CD4-positive, alpha-beta T cell treated with Interleukin-4 for 1 hour (primary cell): Measurements from ENCODE around the gene TXNRD2.
A peak's percentile ranks its signal among the peaks of the same experiment; 100 is the strongest.

ENCODE experiments used
- DNase-seq, 2 donors: peaks; one replicate each; pipeline ENCODE4 v3.0.0-alpha.2; 2020 to 2022

The TXNRD2 gene

DNA sequence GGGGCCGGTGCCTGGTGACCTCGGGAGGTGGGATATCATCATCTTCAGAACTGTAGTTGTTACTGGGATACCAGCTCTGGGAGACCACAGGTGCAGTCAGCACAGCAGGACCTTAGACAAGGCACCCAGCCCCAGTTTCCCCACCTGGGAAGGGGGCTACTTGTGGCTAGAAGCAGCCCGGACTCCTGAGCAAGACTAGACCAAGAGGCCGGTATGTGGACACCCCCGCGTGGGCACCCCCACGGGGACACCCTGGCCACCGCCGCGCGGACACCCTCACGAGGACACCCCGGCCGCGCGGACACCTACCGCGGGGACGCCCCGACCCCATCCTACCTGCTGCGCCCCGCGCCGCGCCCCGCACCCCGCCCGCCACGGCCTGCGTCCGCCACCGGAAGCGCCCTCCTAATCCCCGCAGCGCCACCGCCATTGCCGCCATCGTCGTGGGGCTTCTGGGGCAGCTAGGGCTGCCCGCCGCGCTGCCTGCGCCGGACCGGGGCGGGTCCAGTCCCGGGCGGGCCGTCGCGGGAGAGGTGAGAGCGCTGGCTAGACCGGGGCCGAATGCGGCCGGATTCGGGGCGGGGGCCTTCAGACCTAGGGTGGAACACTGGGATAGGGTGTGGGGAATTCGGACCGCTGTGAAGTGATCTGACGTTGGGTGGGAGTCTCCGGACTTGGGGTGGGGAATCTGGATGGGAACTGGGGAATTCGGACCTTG, at the start of gene TXNRD2, which contains the start of gene COMT:
TXNRD2 (minus strand) TSS at position 454 of the 718 bp plus-strand sequence; CDS start at position 439, 15 bp downstream.
COMT (plus strand) TSS at position 408 of the 718 bp plus-strand sequence. CDS start 20,755 bp downstream, outside the sequence.
- peak; percentile 64 to 70 for DNase-seq

DNA sequence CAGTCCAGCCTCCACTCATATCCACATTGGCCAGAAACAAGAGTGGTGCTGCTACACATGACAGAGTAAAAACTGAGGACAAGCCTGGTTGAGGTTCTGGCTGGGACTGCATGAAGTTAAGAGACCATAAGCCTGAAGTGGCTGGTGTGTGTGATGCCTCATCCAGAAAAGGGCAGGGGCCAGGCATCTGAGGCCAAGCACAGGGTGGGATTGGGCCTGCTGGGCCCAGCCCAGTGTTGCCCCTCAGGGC, 49.7 kb upstream of the TXNRD2 start:
- DNase-seq, result no peak

DNA sequence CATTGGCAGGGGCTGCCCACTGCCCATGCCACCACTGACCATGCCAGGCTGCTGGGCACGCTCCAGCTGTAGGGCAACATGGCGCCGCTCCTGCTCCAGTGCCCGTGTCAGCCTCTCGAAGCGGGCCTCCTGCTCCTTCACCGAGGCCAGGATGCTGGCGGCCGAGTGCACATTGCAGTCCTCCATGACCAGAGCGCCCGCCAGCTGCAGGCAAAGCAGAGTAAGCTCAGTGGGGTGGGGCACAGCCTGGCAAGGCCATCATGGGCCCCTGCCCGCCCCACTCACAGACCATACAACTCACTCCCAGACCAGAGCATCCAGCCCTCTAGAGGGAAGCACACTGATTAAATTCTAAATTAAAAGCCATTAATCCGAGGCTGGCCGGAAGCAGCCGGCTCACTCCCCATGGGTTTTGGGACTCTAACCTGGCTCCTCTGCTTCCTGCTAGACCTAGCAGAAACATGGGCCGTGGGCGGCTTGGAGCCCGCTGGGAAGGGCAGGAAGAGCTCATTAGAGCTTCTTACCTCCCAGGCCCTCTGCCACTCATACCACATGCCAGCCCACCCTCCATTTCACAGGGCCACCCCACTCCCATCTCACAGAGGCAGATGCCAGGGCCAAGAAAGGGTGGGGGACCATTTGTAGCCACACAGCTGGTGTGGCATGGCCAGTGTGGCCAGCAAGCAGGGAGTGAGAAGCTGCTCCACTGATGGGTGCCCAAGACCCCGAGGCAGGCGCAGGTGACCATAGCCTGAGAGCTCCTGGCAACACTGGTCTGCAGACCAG, 49.2 kb upstream of the TXNRD2 start:
- no peak for DNase-seq

DNA sequence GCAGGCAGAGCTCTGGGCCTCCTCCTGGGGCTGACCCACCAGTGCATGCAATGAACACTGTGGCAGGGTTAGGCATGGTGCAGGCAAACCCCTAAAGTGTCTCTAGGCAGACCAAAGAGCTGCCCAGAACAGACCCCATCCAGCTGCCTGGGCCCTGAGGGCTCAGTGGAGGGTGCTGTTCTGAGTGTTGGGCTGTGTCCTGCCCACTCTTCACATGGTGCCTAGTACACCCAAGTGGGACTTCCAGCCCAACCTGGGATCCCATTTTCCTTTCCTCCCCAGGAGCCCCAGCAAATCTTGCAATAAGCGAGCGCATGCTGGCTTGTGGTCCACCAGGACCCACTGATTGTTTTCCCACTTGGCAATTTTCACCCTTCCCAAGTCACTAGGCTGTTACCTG, 48.6 kb upstream of the TXNRD2 start:
- DNase-seq, result no peak

- no peak for DNase-seq
These were observed 48.1 kb upstream of the TXNRD2 start for GRCh38 chr22:19989725-19990067.

- no peak for DNase-seq
These were observed 47.5 kb upstream of the TXNRD2 start for GRCh38 chr22:19988965-19989724.

DNA sequence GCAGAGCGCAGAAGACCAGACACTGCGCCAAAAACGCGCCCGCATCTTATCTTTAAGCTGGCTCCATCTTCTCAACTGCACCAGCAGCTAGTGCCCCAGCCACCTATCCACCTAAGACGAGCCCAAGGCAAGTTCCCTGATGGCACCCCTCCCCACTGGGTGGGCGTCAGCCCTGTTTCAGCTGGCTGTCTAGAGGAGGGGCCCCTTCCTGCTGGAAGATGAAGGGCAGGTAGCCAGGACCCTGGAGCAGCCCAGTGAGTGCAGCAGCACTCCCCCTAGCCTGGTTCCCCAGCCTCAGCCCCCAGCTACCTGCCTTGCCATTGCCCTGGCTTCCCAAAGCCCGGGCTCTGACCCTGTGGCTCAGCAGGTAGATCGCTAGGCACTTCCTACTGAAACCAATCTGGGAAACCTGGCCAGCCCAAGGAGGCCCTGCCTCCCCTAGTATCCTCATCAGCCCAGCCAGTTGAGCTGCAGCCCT, 46.8 kb upstream of the TXNRD2 start:
- no peak for DNase-seq

- DNase-seq, result no peak
These were observed 46.0 kb upstream of the TXNRD2 start for GRCh38 chr22:19987394-19988306.

DNA sequence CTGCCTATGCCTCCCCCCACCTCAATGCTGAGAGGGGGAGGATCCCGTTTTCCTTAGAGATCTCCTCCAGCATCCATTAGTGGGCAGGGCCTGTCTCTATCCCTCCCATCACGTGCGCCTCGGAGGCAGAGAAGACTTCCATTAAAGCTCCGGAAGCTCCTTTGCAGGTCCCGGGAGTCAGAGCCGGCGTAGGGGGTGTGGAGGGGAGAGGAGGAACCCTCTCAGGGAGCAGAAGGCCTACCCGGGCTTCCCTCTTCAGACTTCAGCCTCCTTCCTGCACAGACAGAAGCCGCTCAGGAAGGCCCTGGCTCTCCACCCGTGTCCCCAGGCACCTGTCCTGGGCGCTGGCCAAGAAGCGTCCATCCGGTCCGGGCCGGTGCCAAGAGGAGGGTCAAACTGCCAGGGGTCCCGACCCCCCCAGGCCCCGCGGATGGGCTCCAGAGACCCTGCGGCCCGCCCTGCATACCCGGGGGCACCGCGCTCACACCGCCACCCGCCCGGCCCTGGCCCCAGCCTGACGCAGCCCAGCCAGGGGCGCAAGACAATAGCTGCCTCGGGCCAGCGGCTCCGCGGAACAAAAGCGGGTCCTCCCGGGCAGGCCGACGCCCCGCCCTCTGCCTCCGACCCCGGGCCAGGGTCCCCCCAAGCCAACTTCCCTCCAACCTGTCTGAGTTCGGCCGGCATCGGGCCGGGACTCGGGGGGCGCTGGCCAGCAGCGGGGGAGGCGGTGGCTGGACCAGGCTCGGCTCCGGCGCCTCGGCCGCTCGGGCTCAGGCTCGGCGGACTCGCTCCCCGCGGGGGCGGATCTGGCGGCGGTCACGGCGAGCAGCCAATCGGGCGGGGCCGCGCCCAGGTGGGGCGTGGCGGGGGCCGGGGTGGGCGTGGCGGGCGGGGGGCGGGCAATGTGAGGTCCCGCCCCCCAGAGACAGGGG, 45.1 kb upstream of the TXNRD2 start:
- DNase-seq, result peak; percentile 57 to 61

GRCh38 chr22:19986011-19986409, 44.4 kb upstream of the TXNRD2 start:
- no peak for DNase-seq

DNA sequence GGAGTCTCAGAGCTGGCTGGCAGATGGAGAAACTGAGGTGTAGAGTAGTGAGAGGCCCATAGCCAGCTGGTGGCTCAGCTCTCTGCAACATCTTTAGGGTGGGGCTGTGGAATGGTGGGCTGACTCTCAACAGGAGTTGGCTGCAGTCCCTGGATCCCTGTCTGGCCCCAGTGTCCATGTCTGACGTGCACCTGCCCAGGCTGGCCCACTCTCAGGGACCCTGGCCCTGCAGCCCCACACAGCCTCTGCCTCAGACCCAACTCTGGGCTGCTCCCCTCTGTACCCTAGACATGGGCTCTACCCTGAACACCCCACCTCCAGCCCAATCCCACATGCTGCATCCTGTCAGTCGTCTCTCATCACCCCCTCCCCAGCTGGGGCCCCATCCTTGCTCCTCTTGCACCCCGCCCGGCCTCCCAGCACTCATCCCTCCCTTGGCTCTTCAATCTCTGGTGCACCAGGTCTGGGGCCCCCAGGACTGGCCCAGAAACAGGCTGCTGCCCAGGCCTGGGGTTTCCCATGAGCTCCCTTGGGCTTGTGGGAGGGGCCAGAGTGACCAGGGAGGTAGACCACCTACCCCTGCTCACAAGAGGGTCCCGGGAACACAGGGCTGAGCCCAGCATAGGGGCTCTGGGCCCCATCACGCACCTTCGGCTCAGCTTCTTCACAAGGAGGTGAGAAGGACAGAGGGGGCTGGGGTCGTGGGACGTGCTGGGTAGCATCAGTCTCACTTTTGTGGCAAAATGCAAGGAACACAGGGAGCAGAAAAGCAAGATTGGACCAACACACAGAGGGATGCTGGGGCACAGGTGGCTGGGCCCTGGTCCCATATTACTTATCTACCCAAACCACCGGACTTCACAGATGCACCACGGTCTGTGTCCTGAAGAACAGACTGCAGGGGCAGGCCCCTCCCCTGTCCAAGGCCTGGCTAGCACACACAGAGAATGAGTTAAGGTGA, 43.5 kb upstream of the TXNRD2 start:
- DNase-seq, result no peak

- DNase-seq, result no peak
These were observed 42.7 kb upstream of the TXNRD2 start for GRCh38 chr22:19984201-19984753.

DNA sequence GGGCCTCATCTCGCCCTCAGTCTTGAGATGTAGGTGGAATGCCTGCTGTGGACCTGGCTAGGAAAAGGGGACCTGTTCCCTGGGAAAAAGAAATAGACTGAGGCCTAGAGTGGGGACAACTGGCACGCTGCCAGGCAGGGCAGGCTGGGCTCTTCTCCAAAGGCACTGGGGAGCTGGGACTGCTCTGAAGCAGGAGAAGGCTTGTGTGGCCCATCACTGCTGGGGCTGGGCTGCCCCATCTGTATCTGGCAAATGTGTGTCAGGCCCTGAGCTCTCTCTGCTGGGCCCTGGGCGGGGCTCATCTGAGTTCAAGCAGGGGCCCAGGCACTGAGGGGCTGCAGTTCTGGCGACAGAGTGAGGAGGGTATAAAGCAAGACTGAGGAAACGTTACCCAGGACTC, 42.1 kb upstream of the TXNRD2 start:
- no peak for DNase-seq

GRCh38 chr22:19982991-19983578, 41.5 kb upstream of the TXNRD2 start:
- no peak for DNase-seq

DNA sequence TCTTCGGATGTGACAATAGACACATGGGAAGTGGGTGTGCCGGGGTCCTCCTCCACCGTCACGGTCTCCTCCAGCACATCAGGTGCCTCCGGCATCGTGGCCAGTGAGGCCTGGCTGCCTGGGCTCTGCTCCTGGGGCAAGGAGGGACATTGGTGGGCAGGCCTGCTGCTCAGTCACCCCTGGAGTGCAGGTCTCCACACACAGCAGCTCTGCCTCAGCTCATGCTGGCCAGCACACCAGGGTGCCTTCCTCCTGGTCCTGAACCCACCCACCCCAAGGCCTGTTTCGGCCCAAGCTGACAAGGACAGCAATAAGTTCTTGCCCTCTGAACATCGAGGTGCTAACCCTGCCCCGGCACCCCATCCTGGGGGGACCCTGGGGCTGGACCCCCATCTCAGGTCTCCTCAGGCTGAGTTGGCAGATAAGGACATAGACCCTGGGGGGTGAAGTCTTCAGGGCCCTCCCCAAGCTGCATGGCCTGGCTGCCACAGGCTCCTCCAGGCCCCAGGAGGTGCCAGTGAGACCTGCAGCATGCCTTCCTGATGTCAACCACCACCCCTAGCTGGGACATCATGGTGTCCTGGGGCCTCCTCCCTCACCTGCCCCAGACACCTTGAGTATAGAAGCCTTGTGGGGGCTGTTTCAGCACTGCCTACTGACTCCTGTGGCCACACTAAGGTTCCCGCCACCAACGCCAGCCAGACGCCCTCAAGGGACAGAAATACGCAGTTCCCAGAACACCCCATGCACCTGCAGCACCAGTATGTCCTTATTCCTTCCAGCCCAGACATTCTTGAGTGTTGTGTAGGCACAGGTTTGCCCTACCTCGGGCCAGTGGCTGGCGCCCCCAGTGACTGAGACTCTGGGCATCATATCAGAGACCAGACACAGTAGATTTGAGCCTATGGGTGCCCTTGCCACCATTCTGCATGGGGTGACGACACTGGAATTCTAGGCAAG, 40.6 kb upstream of the TXNRD2 start:
- DNase-seq, result no peak

- DNase-seq, result no peak
These were observed 39.7 kb upstream of the TXNRD2 start for GRCh38 chr22:19981171-19981960.

GRCh38 chr22:19980766-19981165, 39.1 kb upstream of the TXNRD2 start:
- DNase-seq, result no peak
